ENCODE results near the gene DUS1L.

The DUS1L gene

GRCh38 chr17:82100502-82101298 lies 35.1 kb upstream of the DUS1L start:
- no peak for DNase-seq (ENCODE audit: low spot score)

GRCh38 chr17:82098939-82099763 lies 33.5 kb upstream of the DUS1L start:
- DNase-seq (ENCODE audit: low spot score), result no peak

- peak; percentile 94 for DNase-seq (ENCODE audit: low spot score)
These were observed 32.8 kb upstream of the DUS1L start, which contains the start of gene FASN for GRCh38 chr17:82098169-82098938. Gene FASN, minus strand, starts transcription at chr17:82098236. Its CDS starts 1,791 bp downstream, at chr17:82096445.

- no peak for DNase-seq (ENCODE audit: low spot score)
These were observed 32.2 kb upstream of the DUS1L start for GRCh38 chr17:82097919-82098168.

GRCh38 chr17:82097184-82097918 lies 31.7 kb upstream of the DUS1L start:
- DNase-seq (ENCODE audit: low spot score), result peak; percentile 29

GRCh38 chr17:82096709-82097183 lies 31.1 kb upstream of the DUS1L start:
- no peak for DNase-seq (ENCODE audit: low spot score)

GRCh38 chr17:82095777-82096708 lies 30.4 kb upstream of the DUS1L start:
- DNase-seq (ENCODE audit: low spot score), result no peak

GRCh38 chr17:82094931-82095776 lies 29.6 kb upstream of the DUS1L start:
- no peak for DNase-seq (ENCODE audit: low spot score)

- DNase-seq (ENCODE audit: low spot score), result no peak
These were observed 27.6 kb upstream of the DUS1L start for GRCh38 chr17:82092995-82093751.

- no peak for DNase-seq (ENCODE audit: low spot score)
These were observed 27.0 kb upstream of the DUS1L start for GRCh38 chr17:82092628-82092994.

- no peak for DNase-seq (ENCODE audit: low spot score)
These were observed 26.5 kb upstream of the DUS1L start for GRCh38 chr17:82092094-82092586.

- DNase-seq (ENCODE audit: low spot score), result no peak
These were observed 25.9 kb upstream of the DUS1L start for GRCh38 chr17:82091264-82092066.

- no peak for DNase-seq (ENCODE audit: low spot score)
These were observed 25.1 kb upstream of the DUS1L start for GRCh38 chr17:82090549-82091263.

- DNase-seq (ENCODE audit: low spot score), result no peak
These were observed 24.3 kb upstream of the DUS1L start for GRCh38 chr17:82089723-82090548.

- DNase-seq (ENCODE audit: low spot score), result no peak
These were observed 23.5 kb upstream of the DUS1L start for GRCh38 chr17:82088838-82089722.

Data from globus pallidus (tissue), 1 donor.